Measurements from ENCODE around the gene BIRC7. TPM values are rescaled to one million over a fixed set of nuclear protein-coding genes. Genes with fewer than 3 reads are reported as not detected.
"Not testable (repeated sequence)": the region's sequence is repeated elsewhere in the genome, so short reads cannot be mapped to it uniquely, and the experiment has no call there.

The BIRC7 gene
- total RNA-seq, 2 experiments from 2014 or later = 5.1 to 5.3 TPM

DNA sequence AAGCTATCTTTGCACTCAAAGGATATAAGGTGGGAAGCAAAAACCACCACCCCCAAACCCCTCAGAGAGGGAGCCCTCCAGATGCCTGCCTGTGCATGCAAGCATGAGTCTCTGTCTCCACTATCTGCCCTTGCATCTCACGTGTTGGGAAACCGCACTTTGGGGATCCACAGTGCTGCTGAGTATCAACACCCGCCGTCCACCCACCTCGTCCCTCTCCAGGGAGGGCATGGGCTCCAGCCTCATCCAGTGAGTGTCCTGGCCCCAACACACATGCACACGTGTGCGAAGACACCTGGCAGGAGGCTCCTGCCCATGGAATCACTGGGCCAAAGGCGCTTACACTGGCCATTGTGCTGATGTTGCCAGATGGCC, 16.3 kb upstream of the BIRC7 start:
- no peaks in the 10 kb centered on the region for H3K9me3 Mint-ChIP-seq
- no peak overlapping the region for H3K27ac Mint-ChIP-seq
- peaks cover 13% of the 10 kb centered on the region for H3K4me1 Mint-ChIP-seq (ENCODE audit: low read depth)
- H3K36me3 Mint-ChIP-seq (ENCODE audit: low read depth) = peaks cover 10% of the 10 kb centered on the region
- no peak overlapping the region for H3K4me3 Mint-ChIP-seq
- TF ChIP-seq, protein P1, sequence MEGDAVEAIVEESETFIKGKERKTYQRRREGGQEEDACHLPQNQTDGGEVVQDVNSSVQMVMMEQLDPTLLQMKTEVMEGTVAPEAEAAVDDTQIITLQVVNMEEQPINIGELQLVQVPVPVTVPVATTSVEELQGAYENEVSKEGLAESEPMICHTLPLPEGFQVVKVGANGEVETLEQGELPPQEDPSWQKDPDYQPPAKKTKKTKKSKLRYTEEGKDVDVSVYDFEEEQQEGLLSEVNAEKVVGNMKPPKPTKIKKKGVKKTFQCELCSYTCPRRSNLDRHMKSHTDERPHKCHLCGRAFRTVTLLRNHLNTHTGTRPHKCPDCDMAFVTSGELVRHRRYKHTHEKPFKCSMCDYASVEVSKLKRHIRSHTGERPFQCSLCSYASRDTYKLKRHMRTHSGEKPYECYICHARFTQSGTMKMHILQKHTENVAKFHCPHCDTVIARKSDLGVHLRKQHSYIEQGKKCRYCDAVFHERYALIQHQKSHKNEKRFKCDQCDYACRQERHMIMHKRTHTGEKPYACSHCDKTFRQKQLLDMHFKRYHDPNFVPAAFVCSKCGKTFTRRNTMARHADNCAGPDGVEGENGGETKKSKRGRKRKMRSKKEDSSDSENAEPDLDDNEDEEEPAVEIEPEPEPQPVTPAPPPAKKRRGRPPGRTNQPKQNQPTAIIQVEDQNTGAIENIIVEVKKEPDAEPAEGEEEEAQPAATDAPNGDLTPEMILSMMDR (IDR thresholded peaks at IDR 0.05) = no peak
- ChIA-PET POLR2A (interaction anchor here (1.4 kb wide), 1 partner anchor 16 kb away, joined by 3 read pairs; the partner anchor contains the start of gene BIRC7), CTCF (interaction anchor here (2.1 kb wide), 1 partner anchor 15 kb away, joined by 10 read pairs; the partner anchor contains the start of gene BIRC7)
- no peak for DNase-seq
- no peaks in the 10 kb centered on the region for H3K27me3 Mint-ChIP-seq
- ATAC-seq = no peak
- intact Hi-C loops (cut with micrococcal nuclease) = no loop called here

DNA sequence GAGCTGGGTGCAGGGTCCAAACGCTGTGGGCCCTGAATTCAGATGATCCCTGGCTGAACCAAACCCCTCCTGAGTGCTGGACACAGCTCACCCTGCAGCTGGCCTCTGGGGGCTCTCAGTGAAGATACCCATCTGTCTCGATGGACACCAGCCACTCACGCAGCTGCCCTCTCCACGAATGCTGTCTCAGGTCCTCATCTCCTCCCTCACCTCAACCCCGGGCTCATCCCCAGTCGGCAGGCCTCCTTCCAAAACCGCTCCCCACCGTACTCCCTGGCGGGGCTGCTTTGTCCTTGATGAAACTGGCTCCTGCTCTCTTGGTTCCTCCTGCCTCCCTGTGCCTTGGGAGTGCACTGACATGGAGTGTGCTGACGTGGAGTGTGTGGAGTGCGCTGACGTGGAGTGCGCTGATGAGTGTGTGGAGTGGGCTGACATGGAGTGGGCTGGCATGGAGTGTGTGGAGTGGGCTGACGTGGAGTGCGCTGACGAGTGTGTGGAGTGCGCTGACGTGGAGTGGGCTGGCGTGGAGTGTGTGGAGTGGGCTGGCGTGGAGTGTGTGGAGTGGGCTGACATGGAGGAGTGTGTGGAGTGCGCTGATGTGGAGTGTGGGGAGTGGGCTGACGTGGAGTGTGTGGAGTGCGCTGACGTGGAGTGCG, 15.7 kb upstream of the BIRC7 start:
- intact Hi-C loops (cut with micrococcal nuclease) = loop anchor here (10.0 kb wide), 1 partner anchor 165 kb away; no protein-coding TSS in a partner anchor
- Mint-ChIP-seq H3K36me3 (ENCODE audit: low read depth) (peaks cover 5% of the 10 kb centered on the region), H3K27me3 (no peaks in the 10 kb centered on the region), H3K4me1 (ENCODE audit: low read depth) (peaks cover 8% of the 10 kb centered on the region), H3K4me3 (no peak overlapping the region), H3K9me3 (no peaks in the 10 kb centered on the region), H3K27ac (no peak overlapping the region)
- ATAC-seq = no peak
- POLR2A ChIA-PET = interaction anchor here (1.4 kb wide), 1 partner anchor 15 kb away, joined by 3 read pairs; the partner anchor contains the start of gene BIRC7
- DNase-seq = no peak
- TF ChIP-seq, protein P1 (IDR thresholded peaks at IDR 0.05) = no peak
- CTCF ChIA-PET = interaction anchor here (2.1 kb wide), 1 partner anchor 14 kb away, joined by 10 read pairs; the partner anchor contains the start of gene BIRC7

DNA sequence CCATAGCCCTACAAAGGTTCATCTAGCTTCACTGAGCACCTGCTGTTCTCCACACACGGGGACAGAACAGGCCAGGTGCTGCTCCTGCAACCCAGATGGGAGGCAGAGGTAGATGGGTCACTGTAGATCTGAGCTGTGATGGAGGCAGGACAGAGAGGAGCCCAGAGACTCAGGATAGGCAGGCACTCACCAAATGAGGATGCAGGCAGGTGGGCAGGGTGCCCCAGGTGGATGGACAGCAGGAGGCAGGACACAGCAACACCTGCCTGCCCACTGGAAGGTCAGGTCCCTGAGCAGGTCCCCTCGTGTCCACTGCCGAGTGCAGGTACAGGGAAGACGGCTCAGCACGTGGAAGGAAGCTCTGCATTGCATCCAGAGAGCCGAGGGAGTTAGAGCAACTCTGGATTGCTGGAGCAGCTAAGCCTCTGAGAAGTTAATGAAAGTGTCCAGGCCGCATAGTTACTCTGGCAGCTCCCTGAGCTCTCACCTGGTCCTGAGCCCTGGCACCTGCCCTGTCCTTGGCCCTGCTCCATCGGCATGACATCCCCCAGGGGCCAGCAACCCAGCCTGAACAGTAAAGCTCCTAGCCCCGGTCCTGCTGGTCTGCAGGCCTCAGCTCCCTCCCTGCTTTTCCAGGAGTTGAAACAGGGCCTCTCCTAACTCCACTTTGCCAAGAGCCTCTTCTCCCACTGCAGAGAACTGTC, 14.9 kb upstream of the BIRC7 start:
- peaks cover 7% of the 10 kb centered on the region for H3K4me1 Mint-ChIP-seq (ENCODE audit: low read depth)
- CTCF ChIA-PET = interaction anchor here (0.9 to 2.1 kb wide), 2 partner anchors 14 to 32 kb away, joined by 3 to 10 read pairs; partner anchors contain the start of gene BIRC7
- H3K27me3 Mint-ChIP-seq = no peaks in the 10 kb centered on the region
- H3K4me3 Mint-ChIP-seq = no peak overlapping the region
- H3K27ac Mint-ChIP-seq = no peak overlapping the region
- TF ChIP-seq, protein P1 (IDR thresholded peaks at IDR 0.05) = no peak
- H3K36me3 Mint-ChIP-seq (ENCODE audit: low read depth) = no peaks in the 10 kb centered on the region
- ATAC-seq (no peak), DNase-seq (no peak)
- POLR2A ChIA-PET = interaction anchor here (1.4 kb wide), 1 partner anchor 14 kb away, joined by 3 read pairs; the partner anchor contains the start of gene BIRC7
- no peaks in the 10 kb centered on the region for H3K9me3 Mint-ChIP-seq
- intact Hi-C loops (cut with micrococcal nuclease) = loop anchor here (10.0 kb wide), 1 partner anchor 164 kb away; no protein-coding TSS in a partner anchor

DNA sequence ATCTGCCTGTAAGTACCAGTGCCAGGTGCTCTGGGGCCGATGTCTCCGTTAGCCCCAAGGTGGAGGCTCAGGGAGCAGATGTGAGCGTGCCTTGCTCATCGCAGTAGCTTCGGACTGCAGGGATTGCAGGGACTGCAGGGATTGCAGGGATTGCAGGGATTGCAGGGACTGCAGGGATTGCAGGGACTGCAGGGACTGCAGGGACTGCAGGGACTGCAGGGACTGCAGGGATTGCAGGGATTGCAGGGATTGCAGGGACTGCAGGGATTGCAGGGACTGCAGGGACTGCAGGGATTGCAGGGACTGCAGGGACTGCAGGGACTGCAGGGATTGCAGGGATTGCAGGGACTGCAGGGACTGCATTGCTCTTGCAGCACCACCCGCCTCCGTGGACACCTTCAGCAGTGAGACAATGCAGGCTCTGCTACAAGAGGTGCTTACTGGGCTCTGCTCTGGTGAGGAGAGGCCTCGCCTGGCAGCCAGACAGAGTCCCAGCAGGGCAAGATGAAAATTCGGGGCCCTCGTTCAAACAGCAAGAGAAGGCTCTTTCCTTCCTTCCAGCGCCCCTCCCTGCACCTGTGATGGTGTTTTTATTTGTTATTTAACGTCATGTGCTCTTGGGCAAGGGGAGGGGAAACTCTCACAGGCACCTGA, 14.2 kb upstream of the BIRC7 start:
- H3K9me3 Mint-ChIP-seq; DNase-seq; H3K4me3 Mint-ChIP-seq; H3K4me1 Mint-ChIP-seq (ENCODE audit: low read depth); POLR2A ChIA-PET; ATAC-seq; H3K36me3 Mint-ChIP-seq (ENCODE audit: low read depth); H3K27me3 Mint-ChIP-seq; H3K27ac Mint-ChIP-seq: not testable (repeated sequence)
- intact Hi-C loops (cut with micrococcal nuclease) = loop anchor here (2.0 to 10.0 kb wide), 2 partner anchors 71 to 163 kb away; partner anchors contain the start of gene COL20A1
- CTCF ChIA-PET = interaction anchor here (0.9 to 5.2 kb wide), 3 partner anchors 9 to 31 kb away, joined by 3 to 82 read pairs (median 10); partner anchors contain the start of genes BIRC7 and YTHDF1

DNA sequence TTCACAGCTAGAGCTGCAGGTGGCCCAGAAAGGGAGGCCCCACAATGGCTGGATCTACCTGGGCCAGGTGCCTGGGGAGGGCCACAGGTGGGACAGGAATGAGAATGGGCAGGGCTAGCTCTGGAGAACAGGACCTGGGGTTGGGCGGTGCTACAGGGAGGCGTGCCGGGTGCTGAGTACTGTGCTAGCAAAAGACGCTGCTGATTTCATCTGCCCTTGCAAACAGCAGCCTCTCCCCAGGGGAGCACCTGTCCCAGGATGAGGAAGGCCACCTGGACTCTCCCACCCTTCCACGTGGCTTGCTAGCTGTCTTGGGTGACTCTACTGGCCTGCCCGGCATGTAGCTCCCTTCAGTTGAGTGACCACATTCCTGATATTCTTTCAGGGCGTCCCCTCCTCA, 13.2 kb upstream of the BIRC7 start:
- DNase-seq (no peak), ATAC-seq (no peak)
- Mint-ChIP-seq H3K4me3 (no peak overlapping the region), H3K27ac (no peak overlapping the region), H3K9me3 (no peaks in the 10 kb centered on the region), H3K4me1 (ENCODE audit: low read depth) (no peaks in the 10 kb centered on the region), H3K36me3 (ENCODE audit: low read depth) (no peaks in the 10 kb centered on the region), H3K27me3 (no peaks in the 10 kb centered on the region)
- ChIA-PET POLR2A (interaction anchor here (1.1 kb wide), 1 partner anchor 68 kb away, joined by 4 read pairs; no protein-coding TSS in a partner anchor), CTCF (interaction anchor here (1.0 to 5.2 kb wide), 22 partner anchors 10 to 1052 kb away, joined by 3 to 95 read pairs (median 10); partner anchors contain the start of genes BIRC7 and YTHDF1)
- intact Hi-C loops (cut with micrococcal nuclease) = loop anchor here (2.0 to 10.0 kb wide), 2 partner anchors 70 to 162 kb away; partner anchors contain the start of gene COL20A1
- TF ChIP-seq, protein P1 (IDR thresholded peaks at IDR 0.05) = no peak

Data from activated CD8-positive, alpha-beta T cell treated with anti-CD3 and anti-CD28 coated beads for 36 hours (primary cell).